Colon (tissue), 2 donors: ENCODE results near the gene PROX1.

Experiments
- FAIRE-seq: peaks from 2 replicates; lab custom pipeline; 2012; peaks lifted over from hg19 to GRCh38; lab: Jason Lieb, UNC
- donor health status: control.
- donor health status: control.

Gene PROX1

GRCh38 chr1:213999732-214000131 is 12.0 kb downstream of the PROX1 start:
- no peak for FAIRE-seq

DNA sequence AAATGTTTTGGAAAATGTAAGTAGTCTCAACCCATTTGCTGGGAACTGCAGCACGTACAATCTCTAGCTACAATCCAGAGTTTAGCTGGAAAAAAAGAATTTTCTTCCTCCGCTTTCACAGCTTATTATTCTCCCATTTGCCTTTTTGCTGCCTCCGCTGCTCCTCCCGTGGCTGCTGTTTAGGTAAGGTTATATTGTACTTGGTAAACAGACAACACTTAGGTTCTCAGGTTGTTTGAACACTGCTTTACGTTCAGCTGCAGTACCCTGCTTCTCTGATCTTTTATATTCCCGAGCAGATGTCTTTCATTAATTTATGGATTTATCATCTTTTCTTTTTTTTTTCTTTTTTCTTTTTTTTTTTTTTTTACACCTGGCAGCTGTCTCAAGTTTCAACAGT is 14.3 kb downstream of the PROX1 start:
- FAIRE-seq = no peak

DNA sequence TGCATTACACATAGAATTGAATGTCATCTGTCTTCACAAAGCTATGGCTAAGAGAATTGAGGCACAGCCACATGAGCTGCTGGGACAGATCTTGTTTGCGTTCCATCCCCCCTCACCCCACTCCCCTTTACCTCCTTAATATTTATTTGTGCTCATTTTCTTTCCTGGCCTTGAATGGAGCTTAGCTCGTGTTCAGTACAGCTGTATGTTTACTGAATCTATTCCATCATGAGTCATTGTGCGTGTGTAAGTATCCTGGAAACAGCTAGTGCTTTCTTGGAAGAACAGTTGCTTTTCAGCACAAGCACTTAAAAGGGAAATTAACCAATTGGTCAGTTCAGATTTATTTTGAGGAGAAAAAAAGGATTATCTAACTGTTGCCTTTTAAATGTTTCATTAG is 14.7 kb downstream of the PROX1 start:
- no peak for FAIRE-seq

- FAIRE-seq = no peak
Measured at GRCh38 chr1:214003233-214003632, 15.5 kb downstream of the PROX1 start.

DNA sequence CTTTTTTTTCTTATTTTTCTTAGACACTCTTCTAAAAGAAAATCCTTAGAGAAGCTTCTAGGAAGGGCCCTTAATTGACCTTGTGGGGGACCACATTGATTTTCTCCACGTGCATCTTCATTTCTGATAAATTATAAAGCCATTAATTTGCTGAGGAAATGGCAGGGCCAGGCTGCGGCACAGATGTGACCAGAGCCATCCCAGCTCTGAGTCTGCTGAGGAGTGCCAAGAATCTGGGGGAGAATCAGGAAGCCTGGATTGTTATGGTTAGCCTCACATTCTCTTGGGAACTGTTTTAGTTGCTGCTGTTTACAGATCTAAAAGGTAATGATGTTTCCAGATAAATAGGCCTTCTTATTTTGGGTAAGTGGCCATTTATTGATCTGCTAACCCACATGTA is 16.2 kb downstream of the PROX1 start:
- FAIRE-seq = no peak

- FAIRE-seq = no peak
Measured at GRCh38 chr1:214004795-214005194, 17.0 kb downstream of the PROX1 start.

- no peak for FAIRE-seq
Measured at GRCh38 chr1:214005708-214006107, 17.9 kb downstream of the PROX1 start.

DNA sequence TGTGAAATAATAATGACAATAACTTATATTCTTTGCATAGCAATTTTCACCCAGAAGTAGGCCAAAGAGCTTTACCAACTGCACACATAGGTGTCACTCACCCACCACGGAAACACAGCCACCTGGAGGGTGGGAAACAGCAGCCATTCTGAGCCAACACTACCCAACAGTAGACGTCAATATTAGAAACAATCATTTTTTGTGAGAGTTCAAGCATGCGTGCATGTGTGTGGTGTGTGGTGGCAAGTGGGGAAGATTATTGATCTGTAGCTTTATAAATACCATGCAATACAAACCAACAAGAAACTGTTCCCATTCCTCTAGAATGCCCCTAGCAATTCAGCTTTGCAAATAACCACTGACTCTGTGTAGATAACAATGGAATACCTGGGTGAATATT is 19.1 kb downstream of the PROX1 start:
- FAIRE-seq = no peak

GRCh38 chr1:214008347-214008746 is 20.6 kb downstream of the PROX1 start:
- no peak for FAIRE-seq

DNA sequence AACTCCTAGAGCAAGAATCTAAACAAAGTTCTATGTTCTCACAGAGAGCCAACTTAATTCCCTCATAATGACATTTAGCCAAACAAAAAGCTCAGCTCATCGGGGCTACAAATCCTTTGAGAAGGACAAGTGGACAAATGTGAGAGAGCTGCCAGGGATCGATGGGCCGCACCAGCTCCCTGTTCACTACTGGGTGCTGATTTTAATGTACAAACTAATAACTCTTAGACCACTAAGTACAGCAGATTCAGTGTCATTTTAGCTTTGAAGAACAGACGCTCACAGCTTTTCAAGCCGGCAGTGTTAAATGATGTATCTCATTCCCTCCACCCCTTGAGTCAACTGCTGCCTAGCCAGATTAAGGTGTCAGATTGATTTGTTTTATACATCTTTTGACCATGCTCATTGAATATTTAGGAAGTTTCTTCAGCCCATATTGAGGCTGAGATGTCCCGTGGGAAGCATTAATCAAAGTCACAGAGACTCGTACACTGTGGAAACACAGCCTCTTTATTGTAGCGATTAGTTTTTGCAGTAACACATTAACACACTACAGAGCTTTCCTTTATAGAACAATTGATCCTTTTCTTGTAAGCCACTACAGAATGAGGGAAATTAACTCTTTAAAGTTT is 21.1 kb downstream of the PROX1 start:
- FAIRE-seq = no peak

DNA sequence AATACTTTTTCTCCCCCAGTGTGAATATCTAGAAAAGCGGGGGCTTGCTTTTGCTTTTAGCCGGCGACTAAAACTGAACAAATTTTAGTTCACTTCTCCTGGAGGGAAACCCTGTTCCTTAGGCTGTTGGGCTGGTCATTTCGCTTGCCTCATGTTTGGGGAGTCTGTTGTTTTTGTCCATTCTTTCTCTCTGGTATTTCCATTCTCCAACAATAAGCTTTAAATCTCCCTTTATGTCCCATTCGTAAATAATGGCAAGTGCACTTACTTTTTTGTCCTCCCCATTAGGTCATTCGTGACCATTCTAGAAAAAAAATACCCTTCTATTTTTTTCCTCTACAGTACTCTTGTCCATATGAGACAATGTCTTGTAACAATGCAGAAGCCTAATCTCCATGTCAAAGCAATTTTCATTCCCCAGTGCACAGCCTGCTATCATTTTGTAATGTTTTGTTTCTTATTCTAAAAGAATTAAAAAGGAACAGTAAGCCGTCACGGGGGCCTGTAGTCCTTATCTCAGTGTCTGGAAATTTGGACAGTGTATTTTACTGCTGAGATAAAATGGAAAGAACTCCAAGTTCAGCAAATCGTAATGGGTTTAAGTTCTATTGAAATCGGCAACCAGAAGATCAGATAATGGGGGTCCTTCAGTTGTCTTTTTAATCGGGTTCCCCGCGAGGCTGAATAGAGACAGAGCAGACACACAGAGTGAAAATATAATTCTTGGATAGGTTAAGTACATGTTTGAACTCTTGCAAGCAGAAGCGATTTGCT is 21.8 kb downstream of the PROX1 start:
- no peak for FAIRE-seq

DNA sequence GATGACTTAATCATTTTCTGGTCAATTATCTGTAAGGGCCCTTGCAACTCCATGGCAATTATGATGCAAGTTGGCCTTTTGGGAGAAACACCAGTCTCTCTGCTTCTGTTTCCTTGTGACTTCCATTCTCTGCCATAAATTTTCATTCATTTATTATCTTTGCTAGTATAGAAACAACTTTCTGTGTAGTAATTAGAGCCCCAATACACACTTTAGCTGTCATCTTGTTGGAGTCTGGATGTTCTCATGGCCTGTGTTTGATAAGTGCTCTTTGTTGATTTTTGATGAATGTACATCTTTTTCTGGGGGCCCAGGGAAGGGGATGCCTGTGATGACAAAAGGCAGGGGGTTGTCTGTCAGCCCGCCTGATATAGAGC is 22.4 kb downstream of the PROX1 start:
- FAIRE-seq = no peak

- no peak for FAIRE-seq
Measured at GRCh38 chr1:214010717-214011116, 22.9 kb downstream of the PROX1 start.

DNA sequence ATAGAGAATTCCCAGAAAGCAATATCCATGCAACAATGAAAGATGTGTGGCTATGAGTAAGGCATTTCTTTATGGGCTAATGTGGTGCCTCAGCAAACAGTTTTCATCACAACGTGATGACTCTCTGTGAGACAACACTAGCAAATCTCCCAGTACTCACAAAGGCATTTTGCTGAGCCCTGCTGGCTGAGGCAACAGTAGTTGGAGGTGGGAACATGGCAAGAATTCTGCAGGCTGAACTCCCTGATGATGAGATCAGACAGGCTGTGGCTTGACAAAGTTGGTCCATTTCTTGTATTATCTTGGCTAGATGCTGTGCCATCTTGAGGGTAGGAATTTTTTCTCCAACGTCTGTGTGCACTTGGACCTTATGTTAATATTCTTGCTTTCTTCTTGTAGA is 24.6 kb downstream of the PROX1 start:
- FAIRE-seq = no peak

GRCh38 chr1:214013614-214014377 is 26.0 kb downstream of the PROX1 start:
- FAIRE-seq = no peak

DNA sequence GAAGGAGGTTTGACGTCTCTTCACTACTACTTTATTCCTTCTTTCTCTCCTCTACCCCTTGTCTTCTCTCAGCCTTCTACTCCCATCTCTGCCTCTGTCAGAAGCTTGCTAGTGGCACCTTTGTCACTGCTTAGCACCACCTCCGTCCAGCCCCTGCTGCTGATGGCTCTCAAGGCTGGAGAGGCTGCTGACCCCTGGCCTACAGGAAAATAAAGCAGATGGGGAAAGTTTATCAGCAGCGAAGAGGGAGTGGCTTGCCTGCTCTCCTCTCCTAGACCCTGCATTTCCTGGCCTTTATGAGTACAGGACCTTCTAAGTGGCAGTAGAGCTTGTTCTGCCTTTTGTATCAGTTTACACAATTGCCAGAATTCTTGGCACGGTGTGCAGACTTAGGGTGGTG is 27.0 kb downstream of the PROX1 start:
- FAIRE-seq = no peak

GRCh38 chr1:214017191-214017982 is 29.6 kb downstream of the PROX1 start:
- no peak for FAIRE-seq

- no peak for FAIRE-seq
Measured at GRCh38 chr1:214018386-214019268, 30.9 kb downstream of the PROX1 start.

DNA sequence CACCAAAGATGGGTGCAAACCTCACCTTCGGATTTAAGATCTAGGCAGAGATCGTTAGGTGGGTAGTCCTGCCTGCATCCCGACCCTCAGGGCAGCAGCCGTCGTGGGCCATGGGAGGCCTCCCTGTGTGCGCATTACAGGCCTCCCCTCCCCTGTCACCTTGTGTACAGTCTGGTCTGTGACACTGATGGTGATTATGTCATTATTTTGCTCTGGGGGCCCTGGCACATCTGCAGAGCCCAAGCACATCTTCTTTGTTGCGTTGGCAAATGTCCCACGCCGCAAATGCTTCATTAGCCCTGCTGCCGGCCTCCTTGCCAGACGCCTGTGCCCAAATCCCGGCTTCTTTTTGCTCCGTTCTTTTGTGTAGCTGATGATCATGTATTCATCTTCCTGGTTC is 31.7 kb downstream of the PROX1 start:
- no peak for FAIRE-seq

GRCh38 chr1:214021321-214021720 is 33.5 kb downstream of the PROX1 start:
- FAIRE-seq = no peak

DNA sequence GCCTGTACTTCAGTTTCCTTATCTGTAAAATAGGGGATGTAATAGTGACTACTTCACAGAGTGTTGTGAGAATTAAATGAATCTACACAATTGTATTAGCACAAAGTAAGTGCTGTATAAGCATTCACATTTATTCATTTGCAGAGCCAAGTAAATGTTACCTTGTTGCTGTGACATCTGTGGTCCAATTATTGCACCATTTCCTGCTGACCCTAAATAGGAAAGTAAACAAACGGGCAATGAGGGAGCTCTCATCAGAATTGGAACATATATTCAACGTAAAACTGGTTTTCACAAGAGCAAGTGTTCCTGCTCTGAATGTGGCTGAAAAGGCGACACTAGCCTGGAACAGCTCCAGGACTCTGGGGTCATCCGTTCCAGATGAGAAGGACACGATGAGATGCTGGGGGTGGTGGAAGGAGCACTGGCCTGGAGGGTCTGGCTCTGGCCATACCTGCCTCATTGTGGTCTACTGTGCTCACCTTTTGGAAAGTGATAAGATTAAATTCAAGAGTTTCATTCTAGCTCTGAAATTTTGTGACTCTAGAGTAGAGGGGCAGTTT is 34.5 kb downstream of the PROX1 start:
- FAIRE-seq = no peak
